SK-N-SH treated with all-trans-retinoic acid at 6 μM for 48 hours (cell line): Measurements from ENCODE around the gene FAM171A1.

Experiments
- ATAC-seq: fragments of 200-7000 bp; cut with Tn5 transposase; 3 replicates; pipeline ENCODE4 v1.9.1; 2020; ENCODE audit warnings: mild to moderate bottlenecking, moderate library complexity
- ARNTL ChIP-seq: fragments of 450-650 bp; formaldehyde crosslinking; IDR thresholded peaks from 2 replicates; pipeline ENCODE4 v1.5.0; 2020; ENCODE audit warnings: low read depth, mild to moderate bottlenecking, moderate library complexity, borderline replicate concordance
- CREB5 ChIP-seq: fragments of 250-450 bp; sonication (Bioruptor Pico); IDR thresholded peaks from 2 replicates; pipeline ENCODE4 v1.5.1; 2020; ENCODE audit warnings: low read depth, mild to moderate bottlenecking, moderate library complexity
- CSDC2 ChIP-seq: fragments of 250-450 bp; sonication (Bioruptor Pico); IDR thresholded peaks from 2 replicates; pipeline ENCODE4 v1.5.0; 2020; ENCODE audit warnings: mild to moderate bottlenecking, moderate library complexity
- CSRNP3 ChIP-seq: fragments of 250-450 bp; sonication (Bioruptor Pico); IDR thresholded peaks from 2 replicates; pipeline ENCODE4 v1.5.1; 2021; ENCODE audit warnings: mild to moderate bottlenecking, moderate library complexity
- ESRRG ChIP-seq: fragments of 250-450 bp; sonication (Bioruptor Pico); IDR thresholded peaks from 2 replicates; pipeline ENCODE4 v1.6.1; 2021; ENCODE audit warnings: mild to moderate bottlenecking
- GLIS3 ChIP-seq: fragments of 250-450 bp; sonication (Bioruptor Pico); IDR thresholded peaks from 2 replicates; pipeline ENCODE4 v1.5.0; 2020; ENCODE audit warnings: mild to moderate bottlenecking, moderate library complexity
- ISL1 ChIP-seq: fragments of 250-450 bp; sonication (Bioruptor Pico); IDR thresholded peaks from 2 replicates; pipeline ENCODE4 v2.1.2; 2022; ENCODE audit warnings: mild to moderate bottlenecking, moderate library complexity
- OSR1 ChIP-seq: fragments of 250-450 bp; sonication (Bioruptor Pico); IDR thresholded peaks from 2 replicates; pipeline ENCODE4 v1.8.0; 2022; ENCODE audit warnings: moderate library complexity, mild to moderate bottlenecking, inconsistent platforms
- PATZ1 ChIP-seq: fragments of 250-450 bp; sonication (Bioruptor Pico); IDR thresholded peaks from 2 replicates; pipeline ENCODE4 v1.8.0; 2020; ENCODE audit warnings: mild to moderate bottlenecking, moderate library complexity, borderline replicate concordance
- POU6F1 ChIP-seq: fragments of 250-450 bp; sonication (Bioruptor Pico); IDR thresholded peaks from 2 replicates; pipeline ENCODE4 v1.8.0; 2021; ENCODE audit warnings: low read depth, mild to moderate bottlenecking, moderate library complexity, borderline replicate concordance
- PPARA ChIP-seq: fragments of 250-450 bp; sonication (Bioruptor Pico); IDR thresholded peaks from 2 replicates; pipeline ENCODE4 v1.5.0; 2020; ENCODE audit warnings: mild to moderate bottlenecking, borderline replicate concordance
- RARB ChIP-seq: fragments of 250-450 bp; sonication (Bioruptor Pico); IDR thresholded peaks from 2 replicates; pipeline ENCODE4 v1.8.0; 2021; ENCODE audit warnings: mild to moderate bottlenecking, moderate library complexity
- SNAI2 ChIP-seq: fragments of 250-450 bp; sonication (Bioruptor Pico); IDR thresholded peaks from 2 replicates; pipeline ENCODE4 v1.5.0; 2020; ENCODE audit warnings: mild to moderate bottlenecking, moderate library complexity
- TCF4 ChIP-seq: fragments of 250-450 bp; sonication (Bioruptor Pico); IDR thresholded peaks from 2 replicates; pipeline ENCODE4 v1.8.0; 2021; ENCODE audit warnings: mild to moderate bottlenecking, moderate library complexity, borderline replicate concordance
- TOX ChIP-seq: fragments of 250-450 bp; sonication (Bioruptor Pico); IDR thresholded peaks from 2 replicates; pipeline ENCODE4 v1.8.0; 2021; ENCODE audit warnings: mild to moderate bottlenecking, moderate library complexity, borderline replicate concordance
- TSHZ2 ChIP-seq: fragments of 250-450 bp; sonication (Bioruptor Pico); IDR thresholded peaks from 2 replicates; pipeline ENCODE4 v1.5.0; 2020; ENCODE audit warnings: mild to moderate bottlenecking, moderate library complexity
- ZC3H10 ChIP-seq: fragments of 250-450 bp; sonication (Bioruptor Pico); IDR thresholded peaks from 2 replicates; pipeline ENCODE4 v1.5.1; 2021; ENCODE audit warnings: mild to moderate bottlenecking, moderate library complexity
- ZFP3 ChIP-seq: fragments of 250-450 bp; sonication (Bioruptor Pico); IDR thresholded peaks from 2 replicates; pipeline ENCODE4 v1.5.0; 2020; ENCODE audit warnings: mild to moderate bottlenecking, moderate library complexity
- ZNF565 ChIP-seq: fragments of 450-650 bp; formaldehyde crosslinking; conservative IDR thresholded peaks from 2 replicates; pipeline ENCODE4 v1.5.0; 2020; ENCODE audit warnings: low read depth, mild to moderate bottlenecking, moderate library complexity
- ZNF70 ChIP-seq: fragments of 450-650 bp; formaldehyde crosslinking; IDR thresholded peaks from 2 replicates; pipeline ENCODE4 v1.5.0; 2020; ENCODE audit warnings: mild to moderate bottlenecking, moderate library complexity
- ZNF8 ChIP-seq: fragments of 450-650 bp; formaldehyde crosslinking; IDR thresholded peaks from 2 replicates; pipeline ENCODE4 v1.5.0; 2020; ENCODE audit warnings: mild to moderate bottlenecking, moderate library complexity

FAM171A1 gene

GRCh38 chr10:15189133-15189885 lies 181.8 kb downstream of the FAM171A1 start (continued):
- no peak for TF ChIP-seq POU6F1
- TF ChIP-seq OSR1, result no peak

GRCh38 chr10:15188603-15189002 lies 182.5 kb downstream of the FAM171A1 start:
- TF ChIP-seq TOX (CRISPR knock-in tag) (no peak), ZC3H10 (CRISPR knock-in tag) (no peak), POU6F1 (no peak), SNAI2 (no peak), CSDC2 (CRISPR knock-in tag) (no peak), TSHZ2 (no peak), CSRNP3 (no peak), PATZ1 (CRISPR knock-in tag) (no peak), CREB5 (CRISPR knock-in tag) (no peak), TCF4 (CRISPR knock-in tag) (no peak), ARNTL (CRISPR knock-in tag) (no peak), ZFP3 (CRISPR knock-in tag) (no peak), RARB (CRISPR knock-in tag) (no peak)
- no peak for ATAC-seq

- no peak for ATAC-seq
- TF ChIP-seq PPARA (no peak), ZNF565 (CRISPR knock-in tag) (no peak), ZNF70 (CRISPR knock-in tag) (no peak), ZNF8 (CRISPR knock-in tag) (no peak), OSR1 (no peak), PATZ1 (CRISPR knock-in tag) (no peak), ISL1 (CRISPR knock-in tag) (no peak), ZFP3 (CRISPR knock-in tag) (no peak), GLIS3 (CRISPR knock-in tag) (no peak), TOX (CRISPR knock-in tag) (no peak), ESRRG (CRISPR knock-in tag) (no peak)
Measured at GRCh38 chr10:15183689-15184481, 187.2 kb downstream of the FAM171A1 start.
